Measurements from ENCODE around the gene IQGAP2. TPM values are rescaled to one million over a fixed set of nuclear protein-coding genes. Genes with fewer than 3 reads are reported as not detected.
A peak's percentile ranks its signal among the peaks of the same experiment; 100 is the strongest.

The IQGAP2 gene
- total and polyA plus RNA-seq, 9 of the 15 experiments (the other 6 are each of a cell fraction or from before 2014, with no cell fraction given) = 8.7 to 23.2 (median 17.4) TPM

DNA sequence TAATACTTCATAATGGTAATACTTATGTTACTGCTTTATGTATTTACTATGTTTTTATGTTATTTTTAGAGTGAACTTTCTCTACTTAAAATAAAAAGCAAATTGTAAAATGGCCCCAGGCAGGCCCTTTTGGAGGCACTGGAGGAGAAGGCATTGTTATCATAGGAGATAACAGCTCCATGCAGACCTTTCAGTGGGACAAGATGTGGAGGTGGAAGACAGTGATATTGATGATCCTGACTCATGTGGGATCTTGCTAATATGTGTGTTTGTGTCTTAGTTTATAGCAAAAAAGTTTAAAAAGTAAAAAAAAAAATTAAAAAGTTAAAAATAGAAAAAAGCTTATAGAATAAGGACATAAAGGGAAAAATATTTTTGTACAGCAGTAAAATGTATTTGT lies 74.5 kb downstream of the IQGAP2 start:
- Histone ChIP-seq H3K9ac (ENCODE audit: insufficient read depth in 1 of 2, low read depth in 2 of 2, low read length in 2 of 2) (no peak overlapping the region), H3K79me2 (ENCODE audit: control insufficient read depth, insufficient read depth, low read length) (no peaks in the 10 kb centered on the region; the same call in 1 of the 3 replicates), H4K20me1 (replicated peaks; ENCODE audit: control insufficient read depth, insufficient read depth, low read length) (no peaks in the 10 kb centered on the region), H3K4me3 (no peak overlapping the region), H3K36me3 (ENCODE audit: control insufficient read depth, insufficient read depth, low read length) (no peaks in the 10 kb centered on the region), H3K4me2 (ENCODE audit: insufficient read depth, low read length) (no peak overlapping the region), H3K9me3 (replicated peaks; ENCODE audit: control insufficient read depth, insufficient read depth, low read depth, low read length) (no peaks in the 10 kb centered on the region), H3K27me3 (ENCODE audit: control insufficient read depth in 2 of 2, insufficient read depth in 2 of 2, low read length in 2 of 2) (no peaks in the 10 kb centered on the region), H3K27ac (ENCODE audit: extremely low read depth, low read depth, low read length) (no peak overlapping the region), H3K9me1 (ENCODE audit: control insufficient read depth, insufficient read depth, low read length) (no peaks in the 10 kb centered on the region), H3K4me1 (replicated peaks in 1 of 2; ENCODE audit: control insufficient read depth in 2 of 2, insufficient read depth in 2 of 2, low read length in 2 of 2) (peaks cover 12 to 40% of the 10 kb centered on the region in 2 experiments; a peak in 3 of 5 replicates), H2AFZ (ENCODE audit: low read depth, low read length) (no peak overlapping the region)
- in situ Hi-C loops (cut with MboI) = no loop called here
- TF ChIP-seq CBFA2T2 (conservative IDR thresholded peaks at IDR 0.05) (peak; percentile 53), ZNF79 (CRISPR knock-in tag; IDR thresholded peaks at IDR 0.05; ENCODE audit: low read depth) (no peak), TAL1 (IDR thresholded peaks at IDR 0.05) (peak; percentile 47), SMARCA4 (IDR thresholded peaks at IDR 0.05) (0 out of 2 replicates have a peak, but pooled peaks have one; percentile 14), ARID1B (IDR thresholded peaks at IDR 0.05) (peak; percentile 40), MTA1 (IDR thresholded peaks at IDR 0.05; ENCODE audit: borderline replicate concordance) (no peak), ZFP30 (CRISPR knock-in tag; IDR thresholded peaks at IDR 0.05; ENCODE audit: borderline replicate concordance) (no peak), NCOR1 (IDR thresholded peaks at IDR 0.05) (peak; percentile 35; the same call in 1 of the 2 replicates), TCF3 (CRISPR knock-in tag; IDR thresholded peaks at IDR 0.05) (peak; percentile 51; the same call in 1 of the 2 replicates), DPF2 (IDR thresholded peaks at IDR 0.05) (peak; percentile 39; the same call in 1 of the 2 replicates), CBFA2T3 (IDR thresholded peaks at IDR 0.05) (peak; percentile 71)
- peak in 1 of 4 experiments; percentile 59 for DNase-seq (ENCODE audit: extremely low read depth in 1 of 4, low spot score in 3 of 4)
- POLR2A ChIA-PET = no interaction called here
- CTCF ChIA-PET (ENCODE audit: low intra/inter-chr PET ratio) = no interaction called here
- no TSS peak for BruUV-seq (replicated peaks)
- FAIRE-seq = no peak
- intact Hi-C loops (cut with micrococcal nuclease) = no loop called here
- no peak for ATAC-seq
